H1 (cell line): ENCODE measurements around the gene OR14I1. TPM values are rescaled to one million over a fixed set of nuclear protein-coding genes. Genes with fewer than 3 reads are reported as not detected.

ENCODE experiments used
- ASH2L ChIP-seq: fragments of 200-600, 300-600 bp; sonication (generic); IDR thresholded peaks from one replicate; pipeline ENCODE4 v1.7.1; 2017; ENCODE audit warnings: low read length
- EP300 ChIP-seq, 2 experiments: IDR thresholded peaks; 1 replicate in 1 of 2; 2 replicates in 1 of 2; pipeline ENCODE4 v1.6.1; 2011 to 2012; ENCODE audit warnings: low read depth in 2 of 2, low read length in 2 of 2, mild to moderate bottlenecking in 2 of 2, borderline replicate concordance in 1 of 2, inconsistent platforms in 1 of 2, moderate library complexity in 1 of 2
- TBP ChIP-seq: IDR thresholded peaks from 2 replicates; pipeline ENCODE4 v1.6.1; 2011; ENCODE audit warnings: low read depth, low read length, improper control_type of control experiment
- polyA plus RNA-seq, 7 experiments: library from polyadenylated mRNA; depleted of rRNA in 3 of 7; stranded (reverse) in 5 of 7; unstranded in 2 of 7; fragments of >200 nt in 5 of 7; fragments of 200-250 nt in 2 of 7; gene quantifications; 1 replicate in 5 of 7; 2 replicates in 1 of 7; 4 replicates in 1 of 7; pipeline versions ENCODE4 v1.2.1 to v1.2.3, GENCODE V29; 2011 to 2013; ENCODE audit warnings: missing spikeins in 2 of 7, mixed read lengths in 2 of 7
- total RNA-seq: library from RNA; stranded (reverse); fragmentation: NEBNext Ultra II Directional; extraction: Animal tissue kit (Norgen Biotek cat#: 25700); gene quantifications from 2 replicates; pipeline ENCODE4 v1.2.1, GENCODE V29; 2021

The OR14I1 gene
- total and polyA plus RNA-seq, 2 of the 8 experiments (the other 6 are each of a cell fraction or from before 2014, with no cell fraction given), result not detected

- no peak for TF ChIP-seq ASH2L
- TF ChIP-seq EP300 (IDR thresholded peaks at IDR 0.05; ENCODE audit: borderline replicate concordance in 1 of 2, low read depth in 2 of 2, low read length in 2 of 2), result no peak
- no peak for TF ChIP-seq TBP
Observed at GRCh38 chr1:248696261-248696660, 6.3 kb downstream of the OR14I1 start (continued).
